K562 (cell line): Measurements from ENCODE around the gene ADCY5. TPM values are rescaled to one million over a fixed set of nuclear protein-coding genes. Genes with fewer than 3 reads are reported as not detected.
A peak's percentile ranks its signal among the peaks of the same experiment; 100 is the strongest.

Experiments used
- ATAC-seq: fragments of 200-7000 bp; cut with Tn5 transposase; 3 replicates; pipeline ENCODE4 v1.9.1; 2020; ENCODE audit warnings: moderate library complexity
- BruUV-seq: library from RNA; stranded (reverse); fragments of 400-500 nt; replicated peaks from 2 replicates; lab custom pipeline; 2021; lab: Mats Ljungman, UMichigan
- CTCF ChIA-PET: fragments of 300-600 bp; formaldehyde crosslinking; extraction: SDS; loops from one replicate; lab custom pipeline; 2021; ENCODE audit warnings: low intra/inter-chr PET ratio; lab: Yijun Ruan, JAX
- POLR2A ChIA-PET: fragments of 300-600, 350-650 bp; sonication (Branson Sonifier 250); formaldehyde crosslinking; extraction: SDS; loops from one replicate; lab custom pipeline; 2021; ENCODE audit warnings: antibody characterized with exemption, inconsistent platforms; lab: Yijun Ruan, JAX
- DNase-seq, 4 experiments: peaks; one replicate each; pipeline versions ENCODE4 v3.0.0 to v3.0.0-alpha.2; 2011 to 2018; ENCODE audit warnings: low spot score in 3 of 4, mixed read lengths in 3 of 4; ENCODE audit errors: extremely low read depth in 1 of 4
- FAIRE-seq: peaks from 2 replicates; lab custom pipeline; 2011; peaks lifted over from hg19 to GRCh38; lab: Jason Lieb, UNC
- H2AFZ ChIP-seq: 2 replicates; pipeline ENCODE4 v1.6.0; 2011; ENCODE audit warnings: low read depth, low read length, control low read depth, inconsistent platforms
- H3K27ac ChIP-seq: fragments of 200-600 bp; 3 replicates; pipeline ENCODE4 v1.8.0; 2011; ENCODE audit warnings: low read depth, mild to moderate bottlenecking, control low read depth, inconsistent platforms, low read length, moderate library complexity, mixed read lengths; ENCODE audit errors: extremely low read depth
- H3K27me3 ChIP-seq, 2 experiments: fragments of 300-600 bp in 1 of 2; 2 replicates in 1 of 2; 3 replicates in 1 of 2; pipeline versions ENCODE4 v1.6.0 to v1.8.0; 2011; ENCODE audit warnings: inconsistent platforms in 2 of 2, low read length in 2 of 2, mild to moderate bottlenecking in 1 of 2, mixed read lengths in 1 of 2, moderate library complexity in 1 of 2; ENCODE audit not compliant: control insufficient read depth in 2 of 2, insufficient read depth in 2 of 2
- H3K36me3 ChIP-seq: fragments of 300-600 bp; 3 replicates; pipeline ENCODE4 v1.8.0; 2011; ENCODE audit warnings: mild to moderate bottlenecking, low read length, inconsistent platforms; ENCODE audit not compliant: control insufficient read depth, insufficient read depth
- H3K4me1 ChIP-seq, 2 experiments: fragments of 200-600 bp in 1 of 2; replicated peaks in 1 of 2; 2 replicates in 1 of 2; 3 replicates in 1 of 2; pipeline versions ENCODE4 v1.5.1 to v1.8.0; 2011; ENCODE audit warnings: inconsistent platforms in 2 of 2, low read length in 2 of 2, mild to moderate bottlenecking in 1 of 2, mixed read lengths in 1 of 2, moderate library complexity in 1 of 2; ENCODE audit not compliant: control insufficient read depth in 2 of 2, insufficient read depth in 2 of 2
- H3K4me2 ChIP-seq: 2 replicates; pipeline ENCODE4 v1.6.1; 2011; ENCODE audit warnings: low read length, control low read depth, inconsistent platforms, mixed read lengths; ENCODE audit not compliant: insufficient read depth
- H3K4me3 ChIP-seq: fragments of 200-600 bp; sonication (generic), shearing (Covaris generic); 2 replicates; pipeline ENCODE4 v1.5.1; 2016; ENCODE audit warnings: control low read depth, inconsistent platforms
- H3K79me2 ChIP-seq: fragments of 200-600 bp; 3 replicates; pipeline ENCODE4 v1.8.0; 2011; ENCODE audit warnings: low read length, inconsistent platforms; ENCODE audit not compliant: control insufficient read depth, insufficient read depth
- H3K9ac ChIP-seq, 2 experiments: 2 replicates each; pipeline versions ENCODE4 v1.6.0 to v1.6.1; 2011; ENCODE audit warnings: low read depth in 2 of 2, low read length in 2 of 2, control low read depth in 1 of 2, inconsistent platforms in 1 of 2, mild to moderate bottlenecking in 1 of 2, mixed read lengths in 1 of 2; ENCODE audit not compliant: insufficient read depth in 1 of 2
- H3K9me1 ChIP-seq: one replicate; pipeline ENCODE4 v1.6.0; 2011; ENCODE audit warnings: inconsistent platforms, mild to moderate bottlenecking, low read length, moderate library complexity; ENCODE audit not compliant: control insufficient read depth, insufficient read depth
- H3K9me3 ChIP-seq: replicated peaks from 2 replicates; pipeline ENCODE4 v1.5.1; 2011; ENCODE audit warnings: low read depth, low read length, inconsistent platforms; ENCODE audit not compliant: control insufficient read depth, insufficient read depth
- H4K20me1 ChIP-seq: replicated peaks from 2 replicates; pipeline ENCODE4 v1.6.1; 2011; ENCODE audit warnings: low read length, inconsistent platforms, mixed read lengths; ENCODE audit not compliant: control insufficient read depth, insufficient read depth
- FOXJ2 ChIP-seq: fragments of 200-800 bp; sonication (Bioruptor generic); IDR thresholded peaks from 2 replicates; pipeline ENCODE4 v1.6.1; 2016; ENCODE audit warnings: missing genetic modification characterization, missing compliant biosample characterization
- HEY1 ChIP-seq: fragments of 250-450 bp; sonication (Bioruptor Pico); IDR thresholded peaks from 2 replicates; pipeline ENCODE4 v1.5.0; 2020; ENCODE audit warnings: mild to moderate bottlenecking, moderate library complexity, borderline replicate concordance
- KDM5B ChIP-seq: fragments of 200-600 bp; sonication (generic); IDR thresholded peaks from 2 replicates; pipeline ENCODE4 v1.6.1; 2012; ENCODE audit warnings: low read depth, mild to moderate bottlenecking, moderate library complexity, low read length, control low read depth, inconsistent platforms; ENCODE audit not compliant: insufficient replicate concordance
- KLF16 ChIP-seq: IDR thresholded peaks from 2 replicates; pipeline ENCODE4 v1.6.1; 2016; ENCODE audit warnings: antibody characterized with exemption
- LARP7 ChIP-seq: fragments of 450-650 bp; IDR thresholded peaks from 2 replicates; pipeline ENCODE4 v1.6.1; 2016
- NCOA2 ChIP-seq, 2 experiments: fragments of 450-650 bp; IDR thresholded peaks; 2 replicates each; pipeline ENCODE4 v1.6.1; 2018; ENCODE audit warnings: mild to moderate bottlenecking in 2 of 2, moderate library complexity in 1 of 2; ENCODE audit not compliant: partially characterized antibody in 2 of 2
- ZNF24 ChIP-seq: fragments of 450-650 bp; IDR thresholded peaks from 2 replicates; pipeline ENCODE4 v1.6.1; 2016
- ZNF3 ChIP-seq: fragments of 250-450 bp; sonication (Bioruptor Pico); IDR thresholded peaks from 2 replicates; pipeline ENCODE4 v1.5.0; 2021; ENCODE audit warnings: mild to moderate bottlenecking, moderate library complexity
- WGBS: fragments of 100-300 bp; shearing (Covaris generic); methylation state at CpG from one replicate; pipeline ENCODE4 v1.1.6; 2016; ENCODE audit warnings: low coverage, mixed read lengths; ENCODE audit not compliant: insufficient coverage; ENCODE audit errors: missing lambda C conversion rate; 5-methylcytosine and 5-hydroxymethylcytosine counted together
- in situ Hi-C: fragments of 300-500 bp; cut with MboI; formaldehyde crosslinking; loops from 4 replicates; pipeline ENCODE4 v1.15.0; 2018; ENCODE audit warnings: inconsistent platforms, mixed read lengths
- intact Hi-C: fragments of 100-400 bp; cut with micrococcal nuclease; formaldehyde crosslinking; loops from 2 replicates; pipeline ENCODE4 v1.14.2; 2022
- polyA plus RNA-seq, 8 experiments: library from polyadenylated mRNA; depleted of rRNA in 4 of 8; stranded (reverse) in 5 of 8; unstranded in 3 of 8; fragments of >200 nt; fragmentation: Nextera tagmentation in 2 of 8; fragmentation: Illumina TruSeq in 1 of 8; extraction: Ambion mirVana in 2 of 8; extraction: Trizol in 1 of 8; gene quantifications; 2 replicates each; pipeline versions ENCODE4 v1.2.1 to v1.2.3, GENCODE V29; 2011 to 2014; ENCODE audit warnings: inconsistent platforms in 1 of 8, missing spikeins in 1 of 8
- total RNA-seq, 7 experiments: library from RNA; depleted of rRNA in 6 of 7; stranded (reverse); fragments of >200 nt in 6 of 7; fragmentation: Illumina TruSeq in 2 of 7; extraction: Trizol in 2 of 7; gene quantifications; 2 replicates each; pipeline versions ENCODE4 v1.2.1 to v1.2.3, GENCODE V29; 2011 to 2021; ENCODE audit warnings: low replicate concordance in 1 of 7
- TF ChIP-seq, protein P1 (sequence below): sonication (generic); formaldehyde crosslinking; IDR thresholded peaks from 2 replicates; pipeline ENCODE4 v1.4.0; 2020; ENCODE audit warnings: mild to moderate bottlenecking, missing genetic modification reagents
- TF ChIP-seq, protein P2 (sequence below), 2 experiments: IDR thresholded peaks in 1 of 2; conservative IDR thresholded peaks in 1 of 2; 2 replicates each; pipeline ENCODE4 v1.6.1; 2016; ENCODE audit warnings: low read depth in 2 of 2, mild to moderate bottlenecking in 1 of 2, missing compliant biosample characterization in 1 of 2, missing genetic modification characterization in 1 of 2, moderate library complexity in 1 of 2

Gene ADCY5
- total and polyA plus RNA-seq, 9 of the 15 experiments (the other 6 are each of a cell fraction or from before 2014, with no cell fraction given): under 0.01 TPM; not detected in 8

DNA sequence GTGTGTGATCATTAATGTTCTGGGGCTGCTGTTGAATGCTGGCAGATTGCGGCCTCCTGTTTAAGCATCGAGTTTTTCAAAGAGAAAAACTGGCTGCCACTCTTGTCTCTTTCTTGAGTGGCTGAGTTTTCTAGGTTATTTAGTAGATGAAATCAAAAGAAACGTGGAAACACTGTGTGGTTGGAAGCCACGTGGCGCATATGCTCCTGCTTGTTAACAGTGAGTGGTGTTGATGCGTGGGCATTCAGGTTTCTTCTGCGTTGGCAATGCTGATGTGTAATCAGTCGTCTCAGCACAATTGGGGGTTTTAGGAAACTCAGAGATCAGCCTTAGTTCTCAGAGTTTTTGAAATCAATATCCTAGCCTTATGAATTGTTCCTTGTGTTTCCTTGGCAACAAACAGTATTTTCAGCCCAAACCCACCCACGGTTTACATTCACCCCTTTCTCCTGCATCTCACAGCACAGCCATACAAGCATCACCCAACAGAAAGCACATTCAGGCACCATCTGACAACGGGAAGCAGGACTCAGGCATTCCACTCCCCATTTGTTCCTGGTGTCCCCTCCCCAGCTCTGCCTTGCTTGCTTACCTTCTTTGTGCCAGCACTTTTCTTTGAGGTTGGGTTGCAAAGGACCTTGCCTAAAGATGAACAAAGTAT, 172.4 kb downstream of the ADCY5 start:
- Histone ChIP-seq H3K4me3 (no peak overlapping the region), H3K4me2 (no peak overlapping the region), H3K9ac (no peak overlapping the region), H2AFZ (no peak overlapping the region), H3K4me1 (no peaks in the 10 kb centered on the region), H3K27me3 (no peaks in the 10 kb centered on the region), H3K27ac (no peak overlapping the region), H3K9me3 (no peaks in the 10 kb centered on the region), H3K36me3 (no peaks in the 10 kb centered on the region), H3K9me1 (no peaks in the 10 kb centered on the region), H4K20me1 (no peaks in the 10 kb centered on the region), H3K79me2 (no peaks in the 10 kb centered on the region)
- 50% methylated on average over 9 of the region's 10 CpGs for WGBS
- POLR2A ChIA-PET: no interaction called here
- peak in 1 of 4 experiments; percentile 1 for DNase-seq
- CTCF ChIA-PET: no interaction called here
- TF ChIP-seq ZNF3 (CRISPR knock-in tag) (no peak), ZNF24 (no peak), HEY1 (no peak)
- no peak for ATAC-seq
- no peak for FAIRE-seq
- no TSS peak for BruUV-seq
- intact Hi-C loops: no loop called here
- in situ Hi-C loops: no loop called here

DNA sequence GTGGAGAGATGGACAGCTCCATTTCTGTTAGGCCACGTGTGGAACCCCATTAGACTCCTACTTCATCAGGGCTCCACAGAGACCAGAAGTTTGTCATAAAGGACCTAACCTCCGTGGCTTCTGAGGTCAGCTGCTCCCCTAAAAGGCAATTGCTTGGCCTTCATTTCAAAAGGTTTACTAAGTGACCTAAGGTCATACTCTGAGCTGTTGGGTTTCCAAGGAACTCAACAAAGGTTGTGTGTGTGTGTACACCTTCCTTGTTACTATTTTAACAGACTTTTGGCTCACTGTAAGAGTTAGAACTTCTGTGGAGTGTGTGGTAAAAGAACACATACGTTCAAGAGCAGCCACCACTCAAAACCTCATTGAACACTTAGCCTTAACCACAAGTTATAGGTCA, 173.2 kb downstream of the ADCY5 start:
- H3K27me3 ChIP-seq: no peaks in the 10 kb centered on the region
- FAIRE-seq: no peak
- intact Hi-C loops: no loop called here
- no peaks in the 10 kb centered on the region for H3K36me3 ChIP-seq
- ChIA-PET CTCF (no interaction called here), POLR2A (interaction anchor here (0.8 kb wide), 1 partner anchor 9 kb away, joined by 3 read pairs; no protein-coding TSS in a partner anchor)
- no peaks in the 10 kb centered on the region for H3K9me1 ChIP-seq
- no peaks in the 10 kb centered on the region for H3K79me2 ChIP-seq
- no peak overlapping the region for H3K9ac ChIP-seq
- no peak overlapping the region for H3K27ac ChIP-seq
- H2AFZ ChIP-seq: no peak overlapping the region
- no peak for ATAC-seq
- WGBS: 3% methylated on average over 3 of the region's 3 CpGs
- in situ Hi-C loops: no loop called here
- H4K20me1 ChIP-seq: no peaks in the 10 kb centered on the region
- BruUV-seq: no TSS peak
- no peaks in the 10 kb centered on the region for H3K9me3 ChIP-seq
- H3K4me3 ChIP-seq: no peak overlapping the region
- H3K4me1 ChIP-seq: no peaks in the 10 kb centered on the region
- no peak overlapping the region for H3K4me2 ChIP-seq
- peak in 1 of 4 experiments; percentile 1 for DNase-seq
- TF ChIP-seq LARP7 (no peak), FOXJ2 (tag) (no peak), NCOA2 (IDR thresholded peaks at IDR 0.05; ENCODE audit: partially characterized antibody in 2 of 2) (no peak), KDM5B (no peak), KLF16 (no peak)
- TF ChIP-seq, protein P1, sequence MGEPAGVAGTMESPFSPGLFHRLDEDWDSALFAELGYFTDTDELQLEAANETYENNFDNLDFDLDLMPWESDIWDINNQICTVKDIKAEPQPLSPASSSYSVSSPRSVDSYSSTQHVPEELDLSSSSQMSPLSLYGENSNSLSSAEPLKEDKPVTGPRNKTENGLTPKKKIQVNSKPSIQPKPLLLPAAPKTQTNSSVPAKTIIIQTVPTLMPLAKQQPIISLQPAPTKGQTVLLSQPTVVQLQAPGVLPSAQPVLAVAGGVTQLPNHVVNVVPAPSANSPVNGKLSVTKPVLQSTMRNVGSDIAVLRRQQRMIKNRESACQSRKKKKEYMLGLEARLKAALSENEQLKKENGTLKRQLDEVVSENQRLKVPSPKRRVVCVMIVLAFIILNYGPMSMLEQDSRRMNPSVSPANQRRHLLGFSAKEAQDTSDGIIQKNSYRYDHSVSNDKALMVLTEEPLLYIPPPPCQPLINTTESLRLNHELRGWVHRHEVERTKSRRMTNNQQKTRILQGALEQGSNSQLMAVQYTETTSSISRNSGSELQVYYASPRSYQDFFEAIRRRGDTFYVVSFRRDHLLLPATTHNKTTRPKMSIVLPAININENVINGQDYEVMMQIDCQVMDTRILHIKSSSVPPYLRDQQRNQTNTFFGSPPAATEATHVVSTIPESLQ (CRISPR knock-in tag): no peak
- TF ChIP-seq, protein P2, sequence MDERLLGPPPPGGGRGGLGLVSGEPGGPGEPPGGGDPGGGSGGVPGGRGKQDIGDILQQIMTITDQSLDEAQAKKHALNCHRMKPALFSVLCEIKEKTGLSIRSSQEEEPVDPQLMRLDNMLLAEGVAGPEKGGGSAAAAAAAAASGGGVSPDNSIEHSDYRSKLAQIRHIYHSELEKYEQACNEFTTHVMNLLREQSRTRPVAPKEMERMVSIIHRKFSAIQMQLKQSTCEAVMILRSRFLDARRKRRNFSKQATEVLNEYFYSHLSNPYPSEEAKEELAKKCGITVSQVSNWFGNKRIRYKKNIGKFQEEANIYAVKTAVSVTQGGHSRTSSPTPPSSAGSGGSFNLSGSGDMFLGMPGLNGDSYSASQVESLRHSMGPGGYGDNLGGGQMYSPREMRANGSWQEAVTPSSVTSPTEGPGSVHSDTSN (CRISPR knock-in tag; IDR thresholded peaks at IDR 0.05; ENCODE audit: low read depth): no peak
- TF ChIP-seq, protein P2 (tag; conservative IDR thresholded peaks at IDR 0.05; ENCODE audit: low read depth): no peak
